ENCODE data around the gene FXYD6. TPM values are rescaled to one million over a fixed set of nuclear protein-coding genes. Genes with fewer than 3 reads are reported as not detected.

The FXYD6 gene
- total RNA-seq, 2 donors from 2014 or later, result 0.19 TPM; not detected in 1

GRCh38 chr11:117840881-117841550 lies 35.4 kb downstream of the FXYD6 start:
- H3K27ac Mint-ChIP-seq, result no peak overlapping the region
- no peaks in the 10 kb centered on the region for H3K4me1 Mint-ChIP-seq
- no peak for ATAC-seq (replicated peaks)
- no peak overlapping the region for H3K4me3 Mint-ChIP-seq
- H3K9me3 Mint-ChIP-seq, result no peaks in the 10 kb centered on the region
- H3K27me3 Mint-ChIP-seq, result peaks cover 7% of the 10 kb centered on the region
- no peaks in the 10 kb centered on the region for H3K36me3 Mint-ChIP-seq (ENCODE audit: low read depth)

GRCh38 chr11:117839936-117840813 lies 36.3 kb downstream of the FXYD6 start:
- H3K36me3 Mint-ChIP-seq (ENCODE audit: low read depth), result no peaks in the 10 kb centered on the region
- no peaks in the 10 kb centered on the region for H3K4me1 Mint-ChIP-seq
- peaks cover 7% of the 10 kb centered on the region for H3K27me3 Mint-ChIP-seq
- no peak overlapping the region for H3K27ac Mint-ChIP-seq
- ATAC-seq (replicated peaks), result no peak
- no peak overlapping the region for H3K4me3 Mint-ChIP-seq
- H3K9me3 Mint-ChIP-seq, result no peaks in the 10 kb centered on the region

GRCh38 chr11:117839380-117839881 lies 37.0 kb downstream of the FXYD6 start:
- peaks cover 7% of the 10 kb centered on the region for H3K27me3 Mint-ChIP-seq
- H3K4me1 Mint-ChIP-seq, result no peaks in the 10 kb centered on the region
- no peaks in the 10 kb centered on the region for H3K36me3 Mint-ChIP-seq (ENCODE audit: low read depth)
- H3K27ac Mint-ChIP-seq, result no peak overlapping the region
- H3K4me3 Mint-ChIP-seq, result no peak overlapping the region
- no peak for ATAC-seq (replicated peaks)
- H3K9me3 Mint-ChIP-seq, result no peaks in the 10 kb centered on the region

- no peak for ATAC-seq (replicated peaks)
- H3K27ac Mint-ChIP-seq, result no peak overlapping the region
Observed at GRCh38 chr11:117838901-117839300, 37.6 kb downstream of the FXYD6 start.

GRCh38 chr11:117837791-117838190 lies 38.7 kb downstream of the FXYD6 start:
- no peak overlapping the region for H3K27ac Mint-ChIP-seq
- peaks cover 7% of the 10 kb centered on the region for H3K27me3 Mint-ChIP-seq
- no peaks in the 10 kb centered on the region for H3K4me1 Mint-ChIP-seq
- no peak for ATAC-seq (replicated peaks)
- H3K36me3 Mint-ChIP-seq (ENCODE audit: low read depth), result no peaks in the 10 kb centered on the region
- H3K9me3 Mint-ChIP-seq, result no peaks in the 10 kb centered on the region
- H3K4me3 Mint-ChIP-seq, result no peak overlapping the region

More at GRCh38 chr11:117838901-117839300, 37.6 kb downstream of the FXYD6 start:
- no peaks in the 10 kb centered on the region for H3K4me1 Mint-ChIP-seq
- H3K27me3 Mint-ChIP-seq, result peaks cover 7% of the 10 kb centered on the region
- H3K9me3 Mint-ChIP-seq, result no peaks in the 10 kb centered on the region
- no peaks in the 10 kb centered on the region for H3K36me3 Mint-ChIP-seq (ENCODE audit: low read depth)
- H3K4me3 Mint-ChIP-seq, result no peak overlapping the region

- Mint-ChIP-seq H3K9me3 (no peaks in the 10 kb centered on the region), H3K27me3 (peaks cover 7% of the 10 kb centered on the region), H3K4me1 (no peaks in the 10 kb centered on the region), H3K36me3 (ENCODE audit: low read depth) (no peaks in the 10 kb centered on the region), H3K27ac (no peak overlapping the region), H3K4me3 (no peak overlapping the region)
- no peak for ATAC-seq (replicated peaks)
Observed at GRCh38 chr11:117837070-117837776, 39.2 kb downstream of the FXYD6 start.

GRCh38 chr11:117836077-117836960 lies 40.1 kb downstream of the FXYD6 start:
- Mint-ChIP-seq H3K4me1 (no peaks in the 10 kb centered on the region), H3K27me3 (peaks cover 7% of the 10 kb centered on the region), H3K4me3 (no peak overlapping the region), H3K36me3 (ENCODE audit: low read depth) (no peaks in the 10 kb centered on the region), H3K9me3 (no peaks in the 10 kb centered on the region), H3K27ac (no peak overlapping the region)
- ATAC-seq (replicated peaks), result no peak

- H3K27ac Mint-ChIP-seq, result no peak overlapping the region
- no peak overlapping the region for H3K4me3 Mint-ChIP-seq
- peaks cover 7% of the 10 kb centered on the region for H3K27me3 Mint-ChIP-seq
- H3K9me3 Mint-ChIP-seq, result no peaks in the 10 kb centered on the region
- no peaks in the 10 kb centered on the region for H3K4me1 Mint-ChIP-seq
- H3K36me3 Mint-ChIP-seq (ENCODE audit: low read depth), result no peaks in the 10 kb centered on the region
- ATAC-seq (replicated peaks), result no peak
Observed at GRCh38 chr11:117835576-117835975, 40.9 kb downstream of the FXYD6 start.

GRCh38 chr11:117834838-117835443 lies 41.5 kb downstream of the FXYD6 start:
- no peak for ATAC-seq (replicated peaks)
- Mint-ChIP-seq H3K4me3 (no peak overlapping the region), H3K27ac (no peak overlapping the region), H3K27me3 (peaks cover 7% of the 10 kb centered on the region), H3K4me1 (no peaks in the 10 kb centered on the region), H3K36me3 (ENCODE audit: low read depth) (no peaks in the 10 kb centered on the region), H3K9me3 (no peaks in the 10 kb centered on the region)

GRCh38 chr11:117834068-117834810 lies 42.2 kb downstream of the FXYD6 start:
- Mint-ChIP-seq H3K4me1 (no peaks in the 10 kb centered on the region), H3K27ac (peak overlapping the region; percentile 34), H3K9me3 (no peaks in the 10 kb centered on the region), H3K4me3 (no peak overlapping the region), H3K36me3 (ENCODE audit: low read depth) (no peaks in the 10 kb centered on the region), H3K27me3 (peaks cover 7% of the 10 kb centered on the region)
- ATAC-seq (replicated peaks), result no peak

GRCh38 chr11:117833401-117833891 lies 43.0 kb downstream of the FXYD6 start:
- Mint-ChIP-seq H3K36me3 (ENCODE audit: low read depth) (no peaks in the 10 kb centered on the region), H3K27ac (peak overlapping the region; percentile 34)

GRCh38 chr11:117832511-117832910 lies 43.9 kb downstream of the FXYD6 start:
- Mint-ChIP-seq H3K27ac (no peak overlapping the region), H3K36me3 (ENCODE audit: low read depth) (no peaks in the 10 kb centered on the region), H3K4me3 (no peak overlapping the region), H3K27me3 (peaks cover 7% of the 10 kb centered on the region), H3K9me3 (no peaks in the 10 kb centered on the region), H3K4me1 (peaks cover 4% of the 10 kb centered on the region)
- no peak for ATAC-seq (replicated peaks)

More at GRCh38 chr11:117833401-117833891, 43.0 kb downstream of the FXYD6 start:
- Mint-ChIP-seq H3K4me3 (no peak overlapping the region), H3K9me3 (no peaks in the 10 kb centered on the region), H3K4me1 (no peaks in the 10 kb centered on the region), H3K27me3 (peaks cover 7% of the 10 kb centered on the region)
- ATAC-seq (replicated peaks), result no peak
